Measurements from ENCODE around the gene IL15. TPM values are rescaled to one million over a fixed set of nuclear protein-coding genes. Genes with fewer than 3 reads are reported as not detected.
"Not testable (repeated sequence)": the region's sequence is repeated elsewhere in the genome, so short reads cannot be mapped to it uniquely, and the experiment has no call there.

Gene IL15
- polyA plus RNA-seq, 10 donors, result 2.1 to 14.8 (median 7.2) TPM

- DNase-seq, result peak in 1 of 3 donors; percentile 74
Measured at GRCh38 chr4:141645611-141646340, 9.4 kb downstream of the IL15 start.

DNA sequence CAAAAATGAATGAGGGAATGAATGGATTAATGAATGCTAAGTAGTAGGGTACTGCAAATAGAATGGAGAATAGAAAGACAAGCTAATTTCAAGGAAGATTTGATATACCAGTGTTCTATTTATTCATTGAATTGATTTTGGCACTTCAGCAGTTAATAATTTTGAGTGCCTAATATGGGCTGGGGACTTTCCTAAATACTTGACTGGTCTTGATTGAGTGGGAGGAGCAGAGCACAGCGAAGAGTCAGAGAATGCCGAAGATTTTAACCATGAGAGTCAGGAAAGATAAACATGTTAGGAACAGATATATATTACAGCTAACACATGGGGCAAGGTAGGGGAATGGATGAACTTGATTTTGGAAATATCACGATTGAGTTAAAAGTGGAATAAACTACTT lies 10.6 kb downstream of the IL15 start:
- no peak for DNase-seq

- DNase-seq, result no peak
Measured at GRCh38 chr4:141647966-141648365, 11.6 kb downstream of the IL15 start.

DNA sequence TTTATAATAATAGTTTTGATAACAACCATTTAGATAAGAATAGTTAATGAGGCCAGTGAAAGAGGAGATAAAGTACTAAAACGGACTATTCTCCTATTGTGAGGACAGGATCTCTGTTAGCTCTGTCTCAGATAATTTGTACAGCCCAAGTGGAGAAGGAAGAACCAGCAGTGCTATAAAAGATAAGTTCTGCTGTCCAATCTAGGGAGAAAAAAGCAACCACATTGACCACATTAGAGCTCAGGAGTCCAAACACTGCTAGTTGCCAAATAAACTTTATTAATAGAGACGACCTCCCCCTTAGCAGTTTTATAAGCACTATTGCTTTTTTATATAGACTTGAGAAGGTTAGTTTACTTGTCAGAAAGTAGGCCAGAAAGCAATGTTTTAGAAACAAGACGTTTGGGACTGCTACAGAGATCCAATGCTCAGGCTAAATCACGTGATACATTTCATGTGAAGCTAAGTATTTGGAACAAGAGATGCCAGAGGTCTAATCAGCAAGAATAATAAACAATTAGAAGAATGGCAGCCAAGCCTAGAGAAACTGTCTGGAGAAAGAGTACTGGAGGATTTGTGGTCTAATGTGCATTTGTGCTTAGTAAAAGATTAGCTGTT lies 15.9 kb downstream of the IL15 start:
- peak in 1 of 3 donors; percentile 18 for DNase-seq

GRCh38 chr4:141654098-141654497 lies 17.7 kb downstream of the IL15 start:
- DNase-seq, result peak in 2 of 3 donors; percentile 22 to 28

- no peak for DNase-seq
Measured at GRCh38 chr4:141656031-141656430, 19.6 kb downstream of the IL15 start.

GRCh38 chr4:141657550-141658250 lies 21.3 kb downstream of the IL15 start:
- no peak for DNase-seq

GRCh38 chr4:141658309-141658708 lies 21.9 kb downstream of the IL15 start:
- DNase-seq, result no peak

DNA sequence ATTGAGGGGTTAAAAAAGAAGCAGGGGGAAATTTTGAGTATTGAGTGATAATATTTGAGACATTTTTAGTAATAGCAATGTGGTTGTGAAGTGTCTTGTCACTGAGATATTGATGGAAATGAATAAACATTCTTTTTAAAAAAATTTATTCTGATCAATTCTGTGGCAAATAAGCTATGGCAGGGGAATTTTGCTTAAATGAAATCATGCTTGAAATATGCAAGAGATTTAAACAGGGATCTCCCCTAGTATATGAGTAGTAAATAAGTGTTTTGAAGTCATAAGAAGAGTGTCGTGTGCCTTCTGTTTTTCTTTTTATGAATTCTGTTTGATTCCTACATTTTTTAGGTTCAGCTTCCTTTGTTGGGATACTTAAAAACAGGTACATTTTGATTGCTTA lies 23.2 kb downstream of the IL15 start:
- no peak for DNase-seq

DNA sequence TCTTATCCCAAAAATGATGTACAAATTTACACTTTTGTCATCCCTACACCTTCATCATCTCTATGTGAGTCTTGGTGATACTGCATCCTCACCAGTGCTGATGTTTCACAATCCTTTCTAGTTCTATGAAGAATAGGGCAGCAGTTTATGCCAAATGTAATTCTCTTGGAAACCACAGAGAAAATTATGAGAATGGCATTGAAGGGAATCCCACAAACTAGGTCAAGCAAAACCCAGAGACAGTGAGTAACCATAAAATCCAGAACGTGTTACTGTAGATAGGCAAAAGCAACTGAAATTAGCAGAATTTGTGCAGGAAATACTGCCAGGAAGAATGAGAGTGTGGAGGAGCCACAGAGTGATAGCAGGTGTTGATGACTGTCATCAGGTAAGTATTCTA lies 24.5 kb downstream of the IL15 start:
- no peak for DNase-seq

DNA sequence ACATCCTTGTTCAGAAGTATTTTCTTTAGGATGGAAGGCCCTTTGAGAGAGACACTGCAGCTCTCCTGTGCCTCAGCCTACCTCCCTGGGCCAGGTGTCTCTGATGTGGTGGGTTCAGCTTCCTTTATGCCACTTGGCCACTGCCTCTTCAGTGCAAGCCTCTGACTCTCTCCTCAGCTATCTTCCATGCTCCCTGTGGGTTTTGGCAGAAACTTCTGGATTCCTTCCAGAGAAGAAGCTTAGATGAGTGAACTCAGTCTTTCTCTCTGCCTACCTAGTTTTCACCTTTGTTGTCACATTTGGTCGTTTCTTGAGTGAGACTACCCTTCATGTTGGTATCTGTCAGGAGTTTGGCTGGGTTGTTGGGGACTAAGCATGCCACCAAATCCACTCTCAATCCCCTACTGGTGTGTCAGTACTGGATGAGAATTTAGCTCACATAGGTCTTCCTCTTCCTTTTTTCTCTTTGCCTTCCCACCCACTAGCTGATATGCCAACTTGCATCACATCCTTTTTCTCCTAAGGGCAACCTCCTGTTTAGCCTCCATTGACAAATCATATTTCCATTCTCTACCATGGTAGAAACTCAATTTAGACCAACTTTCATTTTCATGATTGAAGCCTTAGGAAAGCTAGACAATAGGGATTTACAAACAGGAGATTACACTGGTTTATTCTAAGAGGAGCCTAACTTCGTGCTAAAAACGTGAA lies 32.0 kb downstream of the IL15 start:
- no peak for DNase-seq

GRCh38 chr4:141669501-141669900 lies 33.1 kb downstream of the IL15 start:
- DNase-seq, result no peak

GRCh38 chr4:141675384-141675783 lies 39.0 kb downstream of the IL15 start:
- DNase-seq, result no peak

GRCh38 chr4:141676087-141676670 lies 39.8 kb downstream of the IL15 start:
- DNase-seq, result no peak

DNA sequence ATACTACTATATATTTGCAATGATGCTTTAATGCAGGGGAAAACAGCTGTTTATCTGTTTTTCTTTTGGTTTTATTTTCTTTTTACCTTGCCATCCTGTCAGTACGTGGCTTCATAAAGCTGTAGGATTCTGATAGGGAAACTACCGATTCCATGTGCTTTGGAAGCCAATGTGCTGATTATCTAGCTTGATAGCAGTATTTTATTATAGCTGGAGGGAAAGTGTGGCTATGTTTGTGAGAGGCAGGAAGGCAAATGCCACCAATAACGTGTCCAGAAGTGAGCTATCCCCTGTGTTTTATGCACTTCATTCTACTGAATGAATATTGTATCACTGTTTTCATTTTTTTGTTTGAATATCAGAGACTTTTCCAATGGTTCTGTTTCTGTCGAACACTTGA lies 43.7 kb downstream of the IL15 start:
- no peak for DNase-seq

- DNase-seq, result no peak
Measured at GRCh38 chr4:141684785-141685184, 48.4 kb downstream of the IL15 start.

GRCh38 chr4:141686146-141686775 lies 49.9 kb downstream of the IL15 start:
- peak in 1 of 3 donors; percentile 23 for DNase-seq

- no peak for DNase-seq
Measured at GRCh38 chr4:141686879-141687278, 50.5 kb downstream of the IL15 start.

GRCh38 chr4:141689726-141690296 lies 53.4 kb downstream of the IL15 start:
- not testable (repeated sequence) for DNase-seq

DNA sequence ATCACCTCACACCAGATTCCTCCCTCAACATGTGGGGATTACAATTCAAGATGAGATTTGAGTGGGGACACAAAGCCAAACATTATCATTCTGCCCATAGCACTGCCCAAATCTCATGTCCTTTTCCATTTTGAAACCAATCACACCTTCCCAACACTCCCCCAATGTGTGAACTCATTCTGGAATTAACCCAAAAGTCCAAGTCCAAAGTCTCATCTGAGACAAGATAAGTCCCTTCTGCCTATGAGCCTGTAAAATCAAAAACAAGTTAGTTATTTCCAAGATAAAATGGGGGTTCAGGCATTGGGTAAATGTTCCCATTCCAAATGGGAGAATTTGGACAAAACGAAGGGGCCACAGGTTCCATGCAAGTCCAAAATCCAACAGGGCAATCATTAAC lies 54.9 kb downstream of the IL15 start:
- not testable (repeated sequence) for DNase-seq

- DNase-seq, result no peak
Measured at GRCh38 chr4:141692081-141692480, 55.7 kb downstream of the IL15 start.
